ENCODE results near the gene XAGE5. TPM values are rescaled to one million over a fixed set of nuclear protein-coding genes. Genes with fewer than 3 reads are reported as not detected.
"Not testable (repeated sequence)": the region's sequence is repeated elsewhere in the genome, so short reads cannot be mapped to it uniquely, and the experiment has no call there.

The XAGE5 gene, protein sequence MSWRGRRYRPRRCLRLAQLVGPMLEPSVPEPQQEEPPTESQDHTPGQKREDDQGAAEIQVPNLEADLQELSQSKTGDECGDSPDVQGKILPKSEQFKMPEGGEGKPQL
- not detected for total RNA-seq
- long read RNA-seq: 0 reads

DNA sequence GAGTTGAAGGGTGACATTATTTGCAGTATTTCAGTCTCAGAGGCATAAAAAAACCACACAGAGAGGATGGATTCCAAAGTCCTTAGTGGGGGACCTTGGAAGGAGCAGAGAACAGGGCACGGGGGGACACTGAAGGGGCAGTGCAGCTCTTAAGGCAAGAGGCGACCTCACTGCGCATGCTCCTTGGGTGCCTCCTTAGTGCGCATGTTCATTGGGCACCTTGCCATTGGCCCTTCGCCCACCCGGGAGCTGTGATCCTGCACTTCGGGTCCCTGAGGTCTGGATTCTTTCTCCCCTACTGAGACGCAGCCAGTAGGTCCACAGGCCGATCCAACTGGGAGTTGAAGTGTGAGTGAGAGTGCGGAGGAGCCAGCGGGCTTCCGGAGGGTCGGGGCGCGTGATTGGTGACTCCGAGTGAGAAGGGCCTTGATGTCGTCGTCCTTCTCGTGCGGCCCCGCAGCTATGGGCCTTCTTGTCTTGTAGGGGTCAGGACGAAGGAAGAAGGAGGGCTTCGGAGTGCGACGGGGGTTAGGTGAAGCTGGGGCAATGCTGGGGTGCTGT is at the start of gene XAGE5:
TSS of gene XAGE5 (plus strand) at position 223 of the 561 bp plus-strand sequence. CDS start 1,280 bp downstream, outside the sequence.
- Histone ChIP-seq H3K36me3 (no peaks in the 10 kb centered on the region), H3K27me3 (no peaks in the 10 kb centered on the region), H3K4me3 (no peak within 1 kb of the TSS), H3K9me3 (no peaks in the 10 kb centered on the region), H3K4me1 (no peaks in the 10 kb centered on the region), H3K27ac (no peak within 1 kb of the TSS)
- intact Hi-C loops (cut with DNase I): no loop called here
- TF ChIP-seq CTCF (IDR thresholded peaks at IDR 0.05): no peak
- DNase-seq (no peak), ATAC-seq (no peak)

DNA sequence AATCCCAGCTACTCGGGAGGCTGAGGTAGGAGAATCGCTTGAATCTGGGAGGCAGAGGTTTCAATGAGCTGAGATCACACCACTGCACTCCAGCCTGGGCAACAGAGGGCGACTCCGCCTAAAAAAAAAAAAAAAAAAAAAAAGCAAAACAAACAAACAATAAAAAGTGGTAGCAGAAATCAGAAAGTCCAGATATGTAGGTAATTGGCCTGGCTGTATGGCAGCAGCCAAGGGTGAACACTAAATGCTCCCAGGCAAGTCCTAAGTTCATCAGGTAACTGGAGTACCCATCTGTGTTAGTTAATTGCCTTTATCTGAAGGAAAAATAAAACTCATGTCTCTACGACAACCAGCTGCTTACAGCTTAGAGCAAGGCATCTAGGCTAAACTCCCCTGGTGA is 45.1 kb upstream of the XAGE5 start:
- not testable (repeated sequence) for ATAC-seq, H3K36me3 ChIP-seq

DNA sequence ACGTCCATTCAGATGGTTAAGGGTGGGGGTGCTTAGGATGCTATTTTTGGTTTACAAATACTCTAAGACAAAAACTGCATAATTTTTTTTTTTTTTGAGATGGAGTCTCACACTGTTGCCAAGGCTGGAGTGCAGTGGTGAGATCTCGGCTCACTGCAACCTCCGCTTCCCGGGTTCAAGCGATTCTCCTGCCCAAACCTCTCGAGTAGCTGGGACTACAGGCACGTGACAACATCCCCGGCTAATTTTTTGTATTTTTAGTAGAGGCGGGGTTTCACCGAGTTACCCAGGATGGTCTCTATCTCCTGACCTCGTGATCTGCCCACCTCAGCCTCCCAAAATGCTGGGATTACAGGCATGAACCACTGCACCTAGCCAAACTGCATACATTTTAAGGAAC is 37.6 kb upstream of the XAGE5 start:
- H3K4me1 ChIP-seq; DNase-seq; H3K36me3 ChIP-seq; H3K4me3 ChIP-seq; ATAC-seq; H3K27me3 ChIP-seq; intact Hi-C loops (cut with DNase I); H3K27ac ChIP-seq; H3K9me3 ChIP-seq: not testable (repeated sequence)

More for the DNA sequence above, 45.1 kb upstream of the XAGE5 start:
- H3K4me1 ChIP-seq; intact Hi-C loops (cut with DNase I); DNase-seq; H3K9me3 ChIP-seq; H3K27me3 ChIP-seq; H3K4me3 ChIP-seq; H3K27ac ChIP-seq: not testable (repeated sequence)

GRCh38 chrX:52797327-52797726 is 13.8 kb upstream of the XAGE5 start, which contains the start of gene SPANXN5:
TSS of gene SPANXN5 (minus strand) at chrX:52797427. CDS start at chrX:52797348, 79 bp downstream.
- DNase-seq; H3K36me3 ChIP-seq; H3K4me3 ChIP-seq; H3K27me3 ChIP-seq; H3K27ac ChIP-seq; intact Hi-C loops (cut with DNase I); ATAC-seq; H3K9me3 ChIP-seq; H3K4me1 ChIP-seq: not testable (repeated sequence)

- ATAC-seq; H3K27ac ChIP-seq; H3K4me1 ChIP-seq; H3K4me3 ChIP-seq; DNase-seq; H3K9me3 ChIP-seq; H3K27me3 ChIP-seq; H3K36me3 ChIP-seq; intact Hi-C loops (cut with DNase I): not testable (repeated sequence)
Measured at GRCh38 chrX:52804876-52805275, 6.2 kb upstream of the XAGE5 start.

GRCh38 chrX:52819788-52820187 is 8.7 kb downstream of the XAGE5 start:
- Histone ChIP-seq H3K4me3 (no peak overlapping the region), H3K36me3 (no peaks in the 10 kb centered on the region), H3K27me3 (no peaks in the 10 kb centered on the region), H3K27ac (no peak overlapping the region), H3K9me3 (no peaks in the 10 kb centered on the region), H3K4me1 (no peaks in the 10 kb centered on the region)
- ATAC-seq (no peak), DNase-seq (no peak)
- intact Hi-C loops (cut with DNase I): no loop called here
- no peak for TF ChIP-seq CTCF (IDR thresholded peaks at IDR 0.05)

DNA sequence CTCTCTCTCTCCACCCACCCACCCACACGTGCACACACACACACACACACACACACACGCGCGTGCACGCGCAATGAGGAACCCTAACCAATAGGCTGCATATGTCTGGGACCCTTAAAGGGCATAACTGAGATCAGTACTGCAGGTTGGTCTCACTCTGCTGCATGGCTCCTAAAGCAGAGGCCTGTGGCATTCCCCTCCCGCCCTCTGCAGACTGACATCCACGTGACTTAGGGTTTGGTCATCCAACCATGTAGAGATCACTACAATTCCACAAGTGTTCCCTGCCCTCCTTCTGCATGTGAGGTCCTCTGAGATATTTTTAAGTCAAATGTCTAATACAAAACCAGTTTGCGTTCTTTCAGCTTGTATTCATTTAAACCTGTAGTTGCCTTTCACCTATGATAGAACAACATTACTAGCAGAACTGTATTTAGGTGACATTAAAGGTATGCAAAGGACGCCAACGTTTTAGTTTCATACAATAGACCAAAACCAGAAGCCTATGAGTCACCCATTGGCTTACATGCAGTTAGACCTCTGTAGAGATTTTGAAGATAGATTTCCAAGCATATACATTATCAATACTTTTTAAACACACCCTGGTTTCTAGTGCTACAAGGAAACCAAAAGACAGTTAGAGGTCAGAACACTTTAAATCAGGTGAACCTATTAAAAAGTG is 10.1 kb downstream of the XAGE5 start:
- Histone ChIP-seq H3K27me3 (no peaks in the 10 kb centered on the region), H3K27ac (no peak overlapping the region), H3K36me3 (no peaks in the 10 kb centered on the region), H3K9me3 (no peaks in the 10 kb centered on the region), H3K4me3 (no peak overlapping the region), H3K4me1 (no peaks in the 10 kb centered on the region)
- intact Hi-C loops (cut with DNase I): no loop called here
- DNase-seq: no peak
- no peak for TF ChIP-seq CTCF (IDR thresholded peaks at IDR 0.05)
- ATAC-seq: no peak

Data from upper lobe of right lung (tissue), 1 donor.